ENCODE measurements around the gene SVEP1.

DNA sequence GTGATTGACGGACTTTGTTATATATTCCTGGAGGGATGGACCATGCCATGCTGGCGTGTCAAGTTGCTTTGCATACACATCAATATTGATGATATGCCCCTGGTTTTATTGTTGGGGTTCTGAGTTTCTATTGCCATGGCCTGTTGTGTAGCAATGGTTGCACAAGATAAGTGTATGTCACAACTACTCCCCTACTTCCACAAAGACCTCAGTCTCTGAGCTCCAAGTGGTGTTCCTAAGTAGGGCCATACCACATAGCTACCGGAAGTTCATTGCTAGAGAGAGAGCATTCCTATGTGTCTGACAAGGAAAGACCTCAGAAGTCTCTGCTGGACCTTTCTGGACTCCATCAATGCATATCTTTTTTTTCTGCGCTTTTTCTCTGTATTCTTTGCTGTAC lies 261.6 kb downstream of the SVEP1 start:
- TF ChIP-seq, protein P1, sequence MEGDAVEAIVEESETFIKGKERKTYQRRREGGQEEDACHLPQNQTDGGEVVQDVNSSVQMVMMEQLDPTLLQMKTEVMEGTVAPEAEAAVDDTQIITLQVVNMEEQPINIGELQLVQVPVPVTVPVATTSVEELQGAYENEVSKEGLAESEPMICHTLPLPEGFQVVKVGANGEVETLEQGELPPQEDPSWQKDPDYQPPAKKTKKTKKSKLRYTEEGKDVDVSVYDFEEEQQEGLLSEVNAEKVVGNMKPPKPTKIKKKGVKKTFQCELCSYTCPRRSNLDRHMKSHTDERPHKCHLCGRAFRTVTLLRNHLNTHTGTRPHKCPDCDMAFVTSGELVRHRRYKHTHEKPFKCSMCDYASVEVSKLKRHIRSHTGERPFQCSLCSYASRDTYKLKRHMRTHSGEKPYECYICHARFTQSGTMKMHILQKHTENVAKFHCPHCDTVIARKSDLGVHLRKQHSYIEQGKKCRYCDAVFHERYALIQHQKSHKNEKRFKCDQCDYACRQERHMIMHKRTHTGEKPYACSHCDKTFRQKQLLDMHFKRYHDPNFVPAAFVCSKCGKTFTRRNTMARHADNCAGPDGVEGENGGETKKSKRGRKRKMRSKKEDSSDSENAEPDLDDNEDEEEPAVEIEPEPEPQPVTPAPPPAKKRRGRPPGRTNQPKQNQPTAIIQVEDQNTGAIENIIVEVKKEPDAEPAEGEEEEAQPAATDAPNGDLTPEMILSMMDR (IDR thresholded peaks at IDR 0.05) = no peak
- TF ChIP-seq EP300 (IDR thresholded peaks at IDR 0.05; ENCODE audit: borderline replicate concordance in 1 of 2, low read depth in 1 of 2, low read length in 1 of 2) (no peak), GABPA (IDR thresholded peaks at IDR 0.05; ENCODE audit: low read depth) (no peak), SIN3A (IDR thresholded peaks at IDR 0.05; ENCODE audit: borderline replicate concordance, low read depth, low read length) (no peak), POLR2AphosphoS5 (IDR thresholded peaks at IDR 0.05; ENCODE audit: low read depth, low read length) (no peak), RCOR1 (IDR thresholded peaks at IDR 0.05; ENCODE audit: low read length) (no peak), TAF1 (IDR thresholded peaks at IDR 0.05; ENCODE audit: borderline replicate concordance, low read depth, low read length) (no peak)
- TF ChIP-seq, protein P2, sequence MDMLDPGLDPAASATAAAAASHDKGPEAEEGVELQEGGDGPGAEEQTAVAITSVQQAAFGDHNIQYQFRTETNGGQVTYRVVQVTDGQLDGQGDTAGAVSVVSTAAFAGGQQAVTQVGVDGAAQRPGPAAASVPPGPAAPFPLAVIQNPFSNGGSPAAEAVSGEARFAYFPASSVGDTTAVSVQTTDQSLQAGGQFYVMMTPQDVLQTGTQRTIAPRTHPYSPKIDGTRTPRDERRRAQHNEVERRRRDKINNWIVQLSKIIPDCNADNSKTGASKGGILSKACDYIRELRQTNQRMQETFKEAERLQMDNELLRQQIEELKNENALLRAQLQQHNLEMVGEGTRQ (IDR thresholded peaks at IDR 0.05; ENCODE audit: borderline replicate concordance, low read depth, low read length) = no peak
- TF ChIP-seq, protein P3, sequence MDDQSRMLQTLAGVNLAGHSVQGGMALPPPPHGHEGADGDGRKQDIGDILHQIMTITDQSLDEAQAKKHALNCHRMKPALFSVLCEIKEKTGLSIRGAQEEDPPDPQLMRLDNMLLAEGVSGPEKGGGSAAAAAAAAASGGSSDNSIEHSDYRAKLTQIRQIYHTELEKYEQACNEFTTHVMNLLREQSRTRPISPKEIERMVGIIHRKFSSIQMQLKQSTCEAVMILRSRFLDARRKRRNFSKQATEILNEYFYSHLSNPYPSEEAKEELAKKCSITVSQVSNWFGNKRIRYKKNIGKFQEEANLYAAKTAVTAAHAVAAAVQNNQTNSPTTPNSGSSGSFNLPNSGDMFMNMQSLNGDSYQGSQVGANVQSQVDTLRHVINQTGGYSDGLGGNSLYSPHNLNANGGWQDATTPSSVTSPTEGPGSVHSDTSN (IDR thresholded peaks at IDR 0.05) = no peak

All from SK-N-SH (cell line).